GM18507 (cell line): ENCODE measurements around the gene SUSD3.

Experiments
- DNase-seq: peaks from one replicate; pipeline ENCODE4 v3.0.0; 2011; ENCODE audit warnings: low read depth; ENCODE audit not compliant: insufficient read length; ENCODE audit errors: extremely low spot score
- FAIRE-seq: peaks from 2 replicates; lab custom pipeline; 2011; peaks lifted over from hg19 to GRCh38; lab: Jason Lieb, UNC

SUSD3 gene

GRCh38 chr9:93049491-93049890 lies 9.0 kb upstream of the SUSD3 start:
- no peak for DNase-seq
- no peak for FAIRE-seq

GRCh38 chr9:93050231-93050630 lies 8.3 kb upstream of the SUSD3 start:
- DNase-seq (no peak), FAIRE-seq (no peak)

- DNase-seq, result no peak
- FAIRE-seq, result no peak
These were observed 6.8 kb upstream of the SUSD3 start for GRCh38 chr9:93051680-93052089.

- no peak for DNase-seq
- no peak for FAIRE-seq
These were observed 5.5 kb upstream of the SUSD3 start for GRCh38 chr9:93052791-93053540.

GRCh38 chr9:93053781-93054331 lies 4.6 kb upstream of the SUSD3 start:
- FAIRE-seq, result no peak
- no peak for DNase-seq

- DNase-seq (no peak), FAIRE-seq (no peak)
These were observed 3.5 kb upstream of the SUSD3 start for GRCh38 chr9:93054758-93055704.

- FAIRE-seq (peak; percentile 12), DNase-seq (no peak)
These were observed 1.3 kb upstream of the SUSD3 start for GRCh38 chr9:93057042-93057702.

GRCh38 chr9:93057703-93058354 lies 672 bp upstream of the SUSD3 start:
- DNase-seq (no peak), FAIRE-seq (no peak)

- DNase-seq, result no peak
- FAIRE-seq, result peak; percentile 78
These were observed 662 bp downstream of the SUSD3 start for GRCh38 chr9:93059011-93059714.

GRCh38 chr9:93059715-93060578 lies 1.4 kb downstream of the SUSD3 start:
- DNase-seq (no peak), FAIRE-seq (no peak)

- DNase-seq (no peak), FAIRE-seq (peak; percentile 79)
These were observed 2.3 kb downstream of the SUSD3 start for GRCh38 chr9:93060746-93061259.

- DNase-seq, result no peak
- no peak for FAIRE-seq
These were observed 2.8 kb downstream of the SUSD3 start for GRCh38 chr9:93061260-93061751.

GRCh38 chr9:93061791-93062763 lies 3.6 kb downstream of the SUSD3 start:
- no peak for DNase-seq
- peak; percentile 86 for FAIRE-seq

GRCh38 chr9:93064392-93065134 lies 6.1 kb downstream of the SUSD3 start:
- peak; percentile 100 for FAIRE-seq
- DNase-seq, result peak; percentile 83

- DNase-seq (no peak), FAIRE-seq (no peak)
These were observed 6.7 kb downstream of the SUSD3 start for GRCh38 chr9:93065135-93065720.
